ENCODE results near the gene KLF3. TPM values are rescaled to one million over a fixed set of nuclear protein-coding genes. Genes with fewer than 3 reads are reported as not detected.
A peak's percentile ranks its signal among the peaks of the same experiment; 100 is the strongest.

Gene KLF3
- total RNA-seq, 1 donor, result 41.8 TPM

DNA sequence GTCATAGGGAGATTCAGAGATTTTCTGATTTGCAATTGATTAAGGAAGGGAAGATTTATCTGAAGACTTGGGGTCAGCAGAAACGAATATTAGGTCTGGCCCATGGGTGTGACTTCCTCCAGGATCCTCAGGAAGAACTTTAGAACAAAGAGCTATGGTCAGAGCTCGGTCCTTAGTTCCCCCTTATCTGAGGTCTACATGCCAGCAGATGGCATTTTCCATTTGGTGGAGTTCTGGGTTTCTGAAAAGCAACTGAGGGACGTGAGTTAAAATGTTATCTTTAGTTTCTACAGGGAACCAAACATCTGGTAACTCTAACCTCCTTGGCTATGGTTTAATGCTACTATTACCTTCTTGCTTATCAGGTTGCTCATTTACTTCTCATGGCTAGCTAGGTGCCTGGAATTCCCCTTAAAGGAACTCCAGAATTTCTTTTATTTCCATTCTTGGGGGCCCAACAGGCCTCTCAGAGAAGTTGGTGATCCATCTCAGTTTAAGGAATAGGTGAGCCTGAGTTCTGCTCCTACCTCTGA lies 40.7 kb downstream of the KLF3 start:
- TF ChIP-seq CTCF (IDR thresholded peaks at IDR 0.05; ENCODE audit: insufficient read depth, low read length), result no peak
- no peak for DNase-seq (ENCODE audit: low read depth)

GRCh38 chr4:38706301-38706700 lies 42.3 kb downstream of the KLF3 start:
- DNase-seq (ENCODE audit: low read depth), result no peak
- no peak overlapping the region for H3K4me3 ChIP-seq (ENCODE audit: low read depth, low read length)
- no peak for TF ChIP-seq CTCF (IDR thresholded peaks at IDR 0.05; ENCODE audit: insufficient read depth, low read length)

More for the DNA sequence above, 40.7 kb downstream of the KLF3 start:
- no peak overlapping the region for H3K4me3 ChIP-seq (ENCODE audit: low read depth, low read length)

DNA sequence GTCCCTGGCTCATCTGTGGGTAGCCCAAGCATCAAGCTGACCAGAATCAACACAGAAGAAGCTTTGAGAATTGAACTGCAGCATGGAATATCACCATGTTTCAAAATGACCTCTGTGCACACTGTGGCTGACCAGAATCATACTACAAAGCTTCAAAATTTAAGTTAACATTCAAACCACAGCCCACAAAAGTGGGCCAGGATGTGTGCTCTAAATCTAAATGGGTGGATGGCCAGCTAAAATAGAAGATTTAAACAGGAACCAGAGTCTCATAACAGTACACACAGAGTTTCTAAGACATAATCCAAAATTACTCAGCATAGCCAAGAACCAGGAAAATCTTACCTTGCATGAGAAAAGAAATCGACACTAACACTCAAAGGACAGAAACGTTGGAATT lies 46.1 kb downstream of the KLF3 start:
- no peak for DNase-seq (ENCODE audit: low read depth)
- no peak for TF ChIP-seq CTCF (IDR thresholded peaks at IDR 0.05; ENCODE audit: insufficient read depth, low read length)
- no peak overlapping the region for H3K4me3 ChIP-seq (ENCODE audit: low read depth, low read length)

GRCh38 chr4:38711066-38711465 lies 47.1 kb downstream of the KLF3 start:
- H3K4me3 ChIP-seq (ENCODE audit: low read depth, low read length), result no peak overlapping the region
- no peak for DNase-seq (ENCODE audit: low read depth)
- no peak for TF ChIP-seq CTCF (IDR thresholded peaks at IDR 0.05; ENCODE audit: insufficient read depth, low read length)

DNA sequence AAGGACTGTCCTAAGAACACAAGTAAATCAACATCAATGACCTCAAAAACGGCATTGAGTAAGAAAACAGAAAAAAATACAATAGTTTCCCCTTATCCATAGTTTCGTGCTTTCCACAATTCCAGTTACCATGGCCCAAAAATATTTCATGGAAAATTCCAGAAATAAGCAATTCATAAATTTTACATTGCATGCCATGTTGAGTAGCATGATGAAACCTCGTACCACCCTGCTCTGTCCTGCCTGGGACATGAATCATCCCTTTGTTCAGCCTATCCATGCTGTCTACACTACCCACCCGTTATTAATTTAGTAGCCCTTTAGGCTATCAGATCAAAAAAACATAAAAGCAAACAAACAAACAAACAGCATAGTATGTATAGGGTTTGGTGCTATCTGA lies 51.1 kb downstream of the KLF3 start:
- no peak for TF ChIP-seq CTCF (IDR thresholded peaks at IDR 0.05; ENCODE audit: insufficient read depth, low read length)
- DNase-seq (ENCODE audit: low read depth), result no peak

DNA sequence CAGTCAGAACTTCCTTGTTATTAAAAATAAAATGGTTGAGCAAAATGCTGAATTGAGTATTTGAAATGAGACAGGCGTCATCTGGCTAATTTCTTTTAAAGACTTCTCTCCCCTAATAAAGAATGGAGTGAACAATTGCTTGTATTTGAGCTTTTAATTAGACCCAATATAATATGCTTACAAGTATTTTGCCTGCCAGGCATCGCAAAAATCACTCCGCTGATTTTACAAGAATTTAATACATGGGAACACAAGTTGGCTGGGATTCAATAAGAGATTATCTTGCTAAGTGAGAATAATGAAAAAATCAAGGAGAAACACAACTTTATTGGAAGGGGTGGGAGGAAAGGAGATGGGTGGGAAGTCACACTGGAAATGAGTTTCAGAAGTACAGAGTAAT lies 52.3 kb downstream of the KLF3 start:
- DNase-seq (ENCODE audit: low read depth), result no peak
- no peak overlapping the region for H3K4me3 ChIP-seq (ENCODE audit: low read depth, low read length)
- TF ChIP-seq CTCF (IDR thresholded peaks at IDR 0.05; ENCODE audit: insufficient read depth, low read length), result no peak

More for the DNA sequence above, 51.1 kb downstream of the KLF3 start:
- H3K4me3 ChIP-seq (ENCODE audit: low read depth, low read length), result no peak overlapping the region

DNA sequence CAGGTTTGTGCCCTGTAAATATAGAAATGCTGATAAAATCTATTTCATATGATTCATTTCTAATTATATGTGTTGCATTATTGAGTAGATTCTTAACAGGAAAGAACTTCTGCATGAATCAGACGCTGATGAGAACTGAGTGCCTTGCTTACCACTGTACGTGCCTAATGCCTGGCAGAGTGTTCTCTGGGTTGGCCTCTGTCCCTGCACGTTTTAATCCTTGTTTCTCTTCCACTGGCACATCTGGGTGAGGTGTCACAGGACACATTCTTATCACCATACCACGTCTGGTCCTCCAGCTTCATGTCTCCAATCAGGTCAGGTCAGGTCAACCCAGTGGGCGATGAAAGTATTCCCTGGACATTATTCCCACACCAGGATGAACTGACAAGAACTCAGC lies 53.6 kb downstream of the KLF3 start:
- DNase-seq (ENCODE audit: low read depth), result peak; percentile 32
- TF ChIP-seq CTCF (IDR thresholded peaks at IDR 0.05; ENCODE audit: insufficient read depth, low read length), result no peak
- H3K4me3 ChIP-seq (ENCODE audit: low read depth, low read length), result no peak overlapping the region
